HPDE6-E6E7 (cell line): Measurements from ENCODE around the gene RERE.
"Not testable (repeated sequence)": the region's sequence is repeated elsewhere in the genome, so short reads cannot be mapped to it uniquely, and the experiment has no call there.

Experiments
- DNase-seq: peaks from one replicate; pipeline ENCODE4 v3.0.0; 2011; ENCODE audit warnings: missing footprints; ENCODE audit errors: extremely low spot score

Gene RERE

DNA sequence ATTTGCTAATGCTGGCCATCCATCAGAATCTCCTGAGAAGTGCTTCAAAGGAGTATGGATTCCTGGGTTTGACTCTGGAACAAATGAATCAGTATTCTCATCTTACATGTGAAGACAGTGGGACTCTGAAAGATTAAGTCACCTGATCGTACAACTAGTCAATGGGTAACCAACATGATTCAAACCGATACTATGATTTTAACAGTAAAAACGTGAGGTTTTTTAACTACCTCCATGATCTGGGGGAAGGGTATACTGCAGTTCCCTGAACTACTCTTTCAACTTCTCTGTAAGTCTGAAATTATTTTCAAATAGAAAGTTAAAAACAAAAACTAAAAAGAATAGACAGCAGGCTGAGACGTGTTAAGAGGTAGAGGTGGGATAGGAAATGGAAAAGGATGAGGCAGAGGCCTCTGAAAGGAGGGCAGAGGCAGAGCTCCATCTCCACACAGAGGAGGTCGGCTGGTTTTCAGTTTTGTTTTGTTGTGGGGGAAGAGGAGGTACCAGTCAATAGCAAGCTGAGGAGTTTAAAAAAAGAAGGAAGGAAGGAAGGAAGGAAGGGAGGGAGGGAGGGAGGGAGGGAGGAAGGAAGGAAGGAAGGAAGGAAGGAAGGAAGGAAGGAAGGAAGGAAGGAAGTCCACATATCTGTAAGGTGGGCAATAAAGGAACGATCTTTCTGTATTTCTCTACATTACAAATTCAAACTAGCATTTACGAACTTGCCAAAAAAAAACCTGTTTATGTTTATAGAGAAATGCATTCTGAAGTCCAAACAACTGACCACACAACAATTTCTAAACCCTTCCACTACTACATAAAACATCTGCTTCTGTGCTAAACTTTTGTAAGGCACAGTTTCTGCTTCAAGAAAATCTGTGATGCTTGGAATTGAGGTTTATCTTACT lies 213.1 kb downstream of the RERE start:
- DNase-seq: no peak

DNA sequence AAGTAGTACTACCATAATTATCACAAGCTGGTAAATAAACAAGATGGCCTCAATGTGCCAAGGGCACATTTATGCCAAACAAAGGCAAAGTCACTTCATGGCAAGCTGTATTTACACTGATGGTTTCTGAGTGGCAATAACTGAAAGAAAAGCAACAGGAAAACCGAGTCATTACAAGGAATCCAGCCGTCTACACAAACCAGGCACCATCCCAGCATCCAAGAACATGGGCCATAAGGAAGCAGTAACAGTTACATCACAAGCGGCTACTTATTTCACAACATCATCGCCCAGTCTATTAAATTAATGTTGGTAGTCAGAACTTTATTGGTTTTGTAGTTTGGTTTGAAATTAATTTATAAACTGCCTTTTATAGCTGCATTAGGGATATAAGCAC lies 214.2 kb downstream of the RERE start:
- DNase-seq: no peak

DNA sequence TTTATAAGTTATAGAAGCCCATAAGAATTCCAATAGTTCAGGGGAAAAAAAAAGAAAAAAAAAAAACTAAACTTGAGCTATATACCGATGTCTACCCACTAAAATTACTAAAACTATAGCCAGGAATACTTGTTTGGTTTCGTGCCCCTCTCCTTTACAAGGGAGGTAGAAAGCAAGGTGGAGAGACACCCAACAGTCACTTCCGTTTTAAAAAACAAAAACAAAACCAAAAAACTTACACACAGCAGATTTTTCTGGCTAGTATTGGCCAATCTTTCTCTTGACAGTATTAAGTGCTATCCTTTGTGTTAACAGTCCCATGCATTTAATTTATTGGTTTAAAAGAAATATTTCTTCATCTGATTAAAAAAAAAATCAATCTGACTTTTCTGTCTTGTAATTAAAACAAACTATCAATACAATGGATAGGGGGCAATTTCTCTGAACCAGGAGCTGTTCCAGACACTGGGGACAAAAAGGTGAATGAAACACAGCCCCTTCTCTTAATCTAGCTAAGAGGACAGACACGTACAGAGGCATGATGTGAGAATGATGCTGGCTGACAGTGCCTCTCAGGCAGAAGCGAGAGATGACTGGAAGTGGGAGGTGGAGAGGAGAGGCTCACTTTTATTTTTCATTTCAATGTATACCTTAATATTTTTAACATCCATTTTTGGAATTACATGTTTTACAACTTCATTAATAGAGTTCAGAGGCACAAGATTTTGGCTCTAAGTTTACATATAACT lies 214.8 kb downstream of the RERE start:
- DNase-seq: no peak

DNA sequence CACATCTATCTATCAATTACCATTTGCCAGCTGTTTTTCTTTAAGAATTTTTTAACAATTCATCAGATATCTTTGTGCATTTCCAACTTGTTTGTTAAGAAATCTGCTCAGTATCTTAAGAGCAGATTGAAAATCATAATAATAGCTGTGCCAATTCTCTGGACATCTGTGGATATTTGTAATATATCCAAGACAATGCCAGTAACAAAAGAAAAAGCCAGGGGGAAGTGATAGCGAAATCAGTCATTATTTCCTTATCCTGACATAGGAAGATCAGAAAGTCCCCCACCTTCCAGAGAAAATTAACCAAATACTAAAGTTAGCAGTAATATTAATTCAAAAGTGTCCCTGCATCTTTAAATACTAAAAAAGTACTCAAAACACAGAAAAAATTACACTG lies 217.1 kb downstream of the RERE start:
- DNase-seq: no peak

DNA sequence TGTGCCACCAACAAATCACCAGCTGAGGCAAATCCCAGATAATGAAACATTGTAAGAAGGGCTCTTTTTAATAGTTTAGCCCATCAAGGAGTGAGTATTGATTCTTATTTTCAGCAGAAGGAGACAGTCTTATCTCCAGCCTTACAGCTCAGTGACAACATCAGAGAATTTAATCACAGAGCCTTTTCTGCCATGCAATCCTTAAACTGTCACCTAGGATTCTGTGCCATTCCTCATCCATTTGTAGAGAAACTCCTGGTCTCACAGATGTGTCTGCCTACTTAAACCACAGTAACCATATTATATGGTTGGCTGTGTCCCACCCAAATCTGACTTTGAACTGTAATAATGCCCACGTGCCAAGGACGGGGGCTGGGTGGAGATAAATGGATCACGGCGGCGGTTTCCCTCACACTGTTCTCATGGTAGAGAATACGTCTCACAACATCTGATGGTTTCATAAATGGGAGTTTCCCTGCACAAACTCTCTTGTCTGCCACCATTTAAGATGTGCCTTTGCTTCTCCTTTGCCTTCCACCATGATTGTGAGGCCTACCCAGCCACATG lies 217.7 kb downstream of the RERE start:
- no peak for DNase-seq

DNA sequence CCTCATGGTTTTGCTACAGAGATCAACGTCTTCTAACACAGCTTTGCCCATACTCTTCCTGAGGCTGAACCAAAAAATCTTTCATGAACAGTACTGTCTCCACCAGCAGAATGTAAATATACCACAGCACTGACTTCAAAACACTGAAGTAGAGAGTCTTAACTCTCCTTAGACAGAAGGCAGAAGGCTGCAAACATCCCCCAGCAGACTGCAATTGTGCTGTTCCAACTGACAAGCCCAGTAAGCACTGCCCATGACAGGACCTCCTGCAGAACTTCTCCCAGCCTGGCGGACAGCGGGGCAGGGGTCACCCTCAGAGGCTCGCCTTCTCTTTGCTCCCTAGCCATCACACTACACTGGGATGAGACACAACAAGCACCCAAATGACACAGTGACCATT lies 218.7 kb downstream of the RERE start:
- DNase-seq: no peak

DNA sequence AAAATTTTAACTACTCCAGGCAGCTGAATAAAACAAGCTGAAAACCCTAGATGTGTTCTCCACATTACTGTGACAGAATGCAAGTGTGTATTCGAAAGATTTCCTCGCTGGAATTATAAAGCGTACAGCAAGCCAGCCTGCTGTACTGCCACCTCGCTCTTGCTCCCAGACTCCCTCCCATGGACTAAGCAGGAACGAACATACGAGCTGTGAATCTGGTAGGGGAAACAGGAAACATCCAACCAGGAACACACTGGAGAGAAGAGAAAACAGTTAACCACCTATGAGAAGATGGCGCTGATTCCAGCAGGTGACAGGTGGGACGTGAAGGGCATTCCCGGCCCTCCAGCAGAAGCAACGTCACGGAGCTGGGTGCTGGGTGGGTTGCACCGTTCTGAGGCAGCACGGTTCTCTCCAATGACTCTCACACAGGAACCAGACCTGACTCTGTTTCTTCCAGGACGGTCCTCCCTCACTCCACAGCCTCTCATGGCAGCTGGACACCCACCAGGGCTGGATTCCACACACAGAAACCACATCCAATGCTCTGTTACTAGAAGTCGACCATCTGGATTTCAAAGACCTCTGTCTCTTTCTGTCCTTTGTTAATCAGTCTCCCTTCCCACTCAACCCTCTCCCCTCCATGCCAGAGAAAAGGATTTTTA lies 219.2 kb downstream of the RERE start:
- DNase-seq: no peak

DNA sequence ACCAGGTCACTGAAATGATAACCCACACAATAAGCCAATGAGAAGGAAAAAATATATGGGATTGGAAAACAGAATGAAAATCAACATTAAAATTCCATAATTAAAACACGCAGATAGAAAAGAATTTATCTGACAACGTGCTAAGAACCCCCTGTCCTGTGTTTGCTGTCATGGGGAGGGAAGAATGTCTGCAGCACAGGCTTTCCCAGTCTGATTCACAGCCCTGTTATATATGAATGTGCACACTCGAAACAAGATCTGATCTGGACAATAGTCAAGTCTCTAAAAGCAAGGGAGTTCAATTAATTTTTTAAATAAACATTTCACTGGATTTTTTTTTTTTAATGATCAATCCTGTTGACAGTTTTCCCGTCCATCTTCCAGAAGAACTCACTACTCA lies 220.0 kb downstream of the RERE start:
- no peak for DNase-seq

DNA sequence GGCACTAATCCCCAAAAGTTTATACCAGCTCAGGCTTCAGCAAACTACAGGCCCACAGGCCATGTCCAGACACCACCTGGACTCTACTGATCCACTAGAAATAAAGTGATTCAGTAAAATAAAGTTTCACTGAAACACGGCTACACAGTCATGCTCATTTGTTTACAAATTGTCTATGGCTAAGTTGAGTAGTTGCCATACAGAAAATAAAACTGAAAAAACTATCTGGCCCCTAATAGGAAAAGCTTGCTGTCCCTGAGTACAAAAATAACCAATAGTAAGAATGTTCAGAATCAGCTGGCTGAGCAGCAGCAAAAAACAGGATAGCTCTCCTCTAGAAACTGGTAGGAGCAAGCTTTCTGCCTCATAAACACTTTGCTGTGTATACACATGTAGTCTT lies 221.5 kb downstream of the RERE start:
- DNase-seq: no peak

DNA sequence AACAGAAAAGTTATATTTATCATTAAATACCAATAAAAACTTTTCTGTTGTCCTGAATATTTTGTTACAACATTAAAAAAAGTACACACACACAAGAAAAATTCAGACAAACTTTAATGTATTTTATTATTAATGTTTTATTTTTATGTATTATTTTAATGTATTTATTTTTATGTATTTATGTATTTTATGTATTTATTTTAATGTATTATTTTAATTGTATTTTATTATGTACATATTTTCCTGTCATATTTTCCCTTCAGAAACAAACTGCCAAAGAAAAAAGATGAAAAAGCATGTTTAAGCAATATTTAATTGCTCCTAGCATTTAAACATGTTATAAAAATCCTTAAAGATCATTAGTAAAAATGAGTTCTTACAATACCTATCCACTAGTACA lies 222.1 kb downstream of the RERE start:
- no peak for DNase-seq

DNA sequence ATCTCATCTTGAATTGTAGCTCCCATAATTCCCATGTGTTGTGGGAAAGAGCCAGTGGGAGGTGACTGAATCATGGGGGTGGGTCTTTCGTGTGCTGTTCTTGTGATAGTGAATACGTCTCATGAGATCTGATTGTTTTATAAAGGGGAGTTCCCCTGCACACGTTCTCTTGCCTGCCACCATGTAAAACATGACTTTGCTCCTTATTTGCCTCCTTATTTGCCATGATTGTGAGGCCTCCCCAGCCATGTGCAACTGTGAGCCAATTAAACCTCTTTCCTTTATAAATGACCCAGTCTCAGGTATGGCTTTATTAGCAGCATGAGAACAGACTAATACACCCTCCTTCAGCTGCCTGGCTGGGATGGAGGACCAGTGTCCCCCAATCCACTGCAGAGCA lies 224.1 kb downstream of the RERE start:
- DNase-seq: not testable (repeated sequence)

DNA sequence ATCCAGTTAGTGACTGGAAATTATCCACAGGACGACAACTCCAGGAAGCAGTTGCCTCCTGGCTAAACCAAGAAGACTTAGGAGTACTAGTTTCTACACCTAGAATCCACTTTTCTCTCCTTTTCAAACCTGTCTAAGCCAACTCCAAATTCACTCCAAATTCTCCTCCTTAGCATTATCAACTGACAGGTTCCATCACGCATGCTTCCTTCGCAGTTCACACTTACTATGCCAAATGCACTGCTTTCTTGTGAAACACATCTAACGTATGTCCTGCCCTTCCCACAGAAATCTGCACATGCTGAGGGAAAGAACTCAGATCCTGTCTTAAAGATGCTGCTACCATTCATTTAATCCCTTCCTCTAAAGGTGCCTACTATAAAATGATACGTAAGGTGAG lies 225.9 kb downstream of the RERE start:
- DNase-seq: no peak

DNA sequence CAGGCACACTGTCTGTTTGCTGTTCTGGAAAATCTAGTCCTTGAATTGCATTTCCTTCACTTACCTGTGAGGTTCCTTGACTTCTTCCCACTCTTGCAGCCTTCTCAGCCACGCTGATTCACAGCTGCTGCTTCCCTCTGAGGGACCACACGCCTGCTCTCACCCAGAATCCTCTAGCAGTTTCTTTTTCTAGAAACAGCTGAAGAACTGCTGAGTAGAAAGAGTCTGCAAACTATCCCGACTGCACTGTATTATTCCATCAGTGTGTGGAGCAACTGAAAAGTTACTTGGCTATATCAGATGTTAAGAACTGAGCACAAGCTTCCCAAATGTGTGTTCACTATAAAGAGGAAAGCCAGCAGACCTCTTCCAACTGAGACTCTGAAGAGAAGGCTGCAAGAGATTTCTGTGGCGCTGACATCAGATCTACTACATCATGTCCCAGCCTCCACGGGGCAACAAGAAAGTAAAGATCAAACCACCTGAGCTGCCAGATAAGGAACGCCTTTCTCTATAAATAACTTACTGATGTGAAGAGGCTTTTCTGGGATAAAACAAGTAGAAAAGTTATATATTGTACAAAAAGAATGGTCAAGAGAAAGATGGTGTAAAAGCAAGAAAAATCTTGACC lies 226.6 kb downstream of the RERE start:
- no peak for DNase-seq

DNA sequence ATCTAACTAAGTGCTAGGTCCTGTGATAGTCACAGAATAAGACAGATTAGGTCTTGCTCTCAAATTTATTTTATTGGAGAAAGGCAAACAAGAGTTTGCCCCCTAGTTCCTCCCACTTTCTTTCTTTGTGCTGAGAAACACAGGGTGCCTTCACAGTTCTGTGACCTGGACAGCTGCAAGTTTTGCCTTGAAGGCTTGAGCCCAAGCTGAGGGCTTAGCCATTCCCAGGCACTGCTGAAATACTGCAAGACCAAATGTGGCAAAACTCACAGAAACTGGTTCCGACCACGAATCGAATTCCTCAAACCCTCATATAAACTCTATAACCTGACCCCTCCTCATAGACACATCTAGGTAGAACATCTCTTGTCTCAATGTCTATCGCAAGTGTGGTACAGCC lies 227.9 kb downstream of the RERE start:
- DNase-seq: no peak

DNA sequence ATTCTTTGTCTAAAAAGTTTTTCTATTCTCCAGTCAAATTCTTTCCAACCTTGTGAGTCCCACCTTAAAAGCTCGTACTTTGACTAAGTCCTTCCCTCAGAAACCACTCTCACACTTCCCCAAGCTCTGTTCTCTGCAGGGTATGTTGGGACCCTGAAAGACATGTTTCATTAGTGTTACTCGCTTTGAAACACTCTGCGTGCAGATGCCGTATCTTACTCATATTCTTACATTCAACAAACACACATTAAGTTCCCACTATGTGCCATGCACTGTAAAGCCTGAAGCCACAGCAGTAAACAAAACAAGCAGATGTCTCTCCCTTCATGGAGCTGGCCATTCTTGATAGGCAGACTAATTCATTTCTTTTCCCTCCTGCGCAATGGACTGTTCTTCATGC lies 229.7 kb downstream of the RERE start:
- no peak for DNase-seq

DNA sequence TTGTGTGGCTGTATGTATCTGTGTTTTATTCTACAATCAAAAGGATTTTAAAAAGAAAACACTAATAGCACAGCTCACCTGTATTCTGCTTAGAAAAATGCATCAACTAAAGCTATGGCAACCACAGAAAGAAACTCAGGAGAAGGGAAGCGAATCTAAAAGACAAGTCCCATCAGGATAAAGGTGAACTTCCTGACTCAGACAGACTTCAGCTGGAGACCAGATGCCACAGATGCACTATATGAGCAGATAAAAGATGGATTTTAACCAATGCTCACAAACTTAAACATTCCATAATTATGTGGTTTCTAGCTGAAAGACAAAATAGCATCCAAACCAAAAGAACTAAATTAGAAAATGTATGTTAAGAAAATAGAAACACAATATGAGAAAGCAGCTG lies 231.0 kb downstream of the RERE start:
- DNase-seq: no peak

DNA sequence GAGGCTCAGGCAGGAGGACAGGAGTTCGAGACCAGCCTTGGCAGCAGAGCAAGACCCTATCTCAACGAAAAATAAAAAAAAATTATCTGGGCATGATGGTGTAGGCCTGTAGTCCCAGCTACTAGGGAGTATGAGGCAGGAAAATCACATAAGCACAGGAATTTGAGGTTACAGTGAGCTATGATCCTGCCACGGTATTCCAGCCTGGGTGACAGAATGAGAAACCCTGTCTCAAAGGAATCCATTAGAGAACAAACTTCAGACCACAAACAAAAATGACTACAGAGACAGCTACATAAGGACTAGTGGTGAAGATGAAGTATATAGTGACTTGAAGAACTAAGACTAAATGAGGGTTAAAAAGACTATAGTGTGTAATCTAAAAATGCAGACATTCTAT lies 233.1 kb downstream of the RERE start:
- no peak for DNase-seq

DNA sequence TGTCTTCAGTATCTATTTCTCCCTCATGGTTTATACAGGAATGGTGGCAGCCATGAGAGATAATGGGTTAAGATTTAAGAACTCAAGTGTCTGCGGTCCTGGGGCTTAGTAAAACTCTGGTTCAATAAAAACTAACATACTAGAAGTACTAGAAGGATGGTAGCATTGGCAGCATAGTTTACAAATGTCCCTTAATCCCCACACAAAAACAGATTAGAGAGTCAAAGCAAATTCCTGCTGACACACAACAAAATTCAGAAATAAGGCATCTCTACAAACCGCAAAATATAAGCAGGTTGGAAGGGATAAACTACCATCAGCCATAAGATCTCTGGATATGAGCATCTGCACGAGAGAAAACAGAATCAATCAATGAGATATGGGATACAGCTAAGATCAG lies 234.4 kb downstream of the RERE start:
- DNase-seq: no peak

DNA sequence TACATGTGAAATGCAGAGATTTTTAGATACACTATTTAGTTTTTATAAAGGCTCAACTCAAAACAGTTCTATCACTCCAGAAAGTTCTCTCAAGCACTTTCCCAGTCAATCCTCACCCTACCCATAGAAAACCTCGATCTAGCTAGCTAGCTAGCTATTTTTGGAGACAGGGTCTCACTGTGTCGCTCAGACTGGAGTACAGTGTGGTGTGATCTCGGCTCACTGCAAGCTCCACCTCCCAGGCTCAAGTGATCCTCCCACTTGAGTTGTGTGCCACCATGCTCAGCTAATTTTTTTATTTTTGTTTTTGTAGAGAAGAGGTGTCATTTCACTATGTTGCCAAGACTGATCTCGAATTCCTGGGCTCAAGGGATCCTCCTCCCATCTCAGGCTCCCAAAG lies 236.9 kb downstream of the RERE start:
- no peak for DNase-seq

DNA sequence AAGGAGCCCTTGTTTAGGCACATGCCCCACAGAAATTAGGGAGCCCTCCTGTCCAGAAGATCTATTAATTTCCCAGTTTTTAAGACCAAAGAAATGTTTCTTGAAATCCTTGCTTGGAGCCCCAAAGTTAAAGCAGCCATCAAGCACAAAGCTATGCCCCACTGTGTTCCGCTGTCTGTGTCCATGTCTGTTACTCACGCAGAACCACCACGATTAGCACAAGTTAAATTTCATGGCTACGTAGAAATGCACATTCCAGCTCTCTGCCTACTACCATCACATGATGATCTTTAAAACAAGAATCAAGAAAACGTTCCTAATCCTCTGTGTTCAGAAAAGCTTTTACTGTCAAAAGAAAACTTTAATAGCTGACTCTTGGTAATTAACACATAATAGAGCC lies 238.5 kb downstream of the RERE start:
- DNase-seq: no peak

DNA sequence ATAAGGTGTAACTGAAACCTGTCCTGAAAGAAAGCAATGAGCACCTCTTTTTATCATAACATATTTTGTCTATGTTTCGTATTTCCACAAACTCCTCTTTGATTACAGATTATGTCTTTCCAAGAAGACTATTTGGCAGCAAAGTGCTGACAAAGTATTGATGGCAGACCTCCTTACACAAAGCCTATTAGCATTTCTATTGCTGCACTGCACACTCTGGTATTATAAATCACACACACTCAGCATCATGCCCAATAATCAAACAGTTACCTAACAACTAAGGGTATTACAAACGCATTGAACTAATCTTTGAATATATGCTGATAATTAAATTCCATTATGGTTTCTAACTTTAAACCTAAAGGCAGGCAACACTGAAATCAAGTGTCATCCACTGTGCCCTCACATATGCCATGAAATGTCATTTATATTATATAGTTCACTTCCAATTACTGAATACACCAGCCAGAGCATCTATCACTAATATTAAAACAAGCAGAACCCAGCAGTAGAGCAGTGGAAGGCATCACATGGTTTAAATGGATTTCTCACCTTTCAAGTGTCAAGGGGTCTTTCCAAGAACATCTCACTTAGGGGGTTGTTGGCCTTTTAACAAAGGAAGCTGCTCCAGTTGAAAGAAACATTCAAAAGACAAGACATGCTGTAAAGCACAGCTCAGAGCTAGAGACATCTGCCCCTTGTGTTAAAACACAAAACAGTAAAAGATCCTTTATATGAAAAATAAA lies 239.1 kb downstream of the RERE start:
- DNase-seq: no peak
